Cardiac muscle cell (in vitro differentiated cells and primary cell): ENCODE data around the gene PPP2R2C. TPM values are rescaled to one million over a fixed set of nuclear protein-coding genes. Genes with fewer than 3 reads are reported as not detected.

Source experiments
- DNase-seq, 2 donors: peaks; one replicate each; pipeline versions ENCODE4 v3.0.0 to v3.0.0-alpha.2; 2010 to 2017; ENCODE audit warnings: low read depth in 1 of 2, low spot score in 1 of 2
- H3K27ac ChIP-seq: fragments of 200-600 bp; sonication (generic); 2 replicates; pipeline ENCODE4 v1.5.1; 2016
- H3K27me3 ChIP-seq: fragments of 200-600 bp; sonication (generic); 2 replicates; pipeline ENCODE4 v1.6.0; 2016; ENCODE audit warnings: control low read depth
- H3K36me3 ChIP-seq: fragments of 200-600 bp; sonication (generic); 2 replicates; pipeline ENCODE4 v1.5.1; 2016; ENCODE audit warnings: control low read depth
- H3K4me1 ChIP-seq: fragments of 200-600 bp; sonication (generic); 2 replicates; pipeline ENCODE4 v1.8.1; 2017; ENCODE audit warnings: low read depth, mild to moderate bottlenecking, mixed run types
- H3K4me3 ChIP-seq: fragments of 200-600 bp; sonication (generic); 2 replicates; pipeline ENCODE4 v1.5.1; 2016; ENCODE audit warnings: mild to moderate bottlenecking
- H3K9me3 ChIP-seq: fragments of 200-600 bp; sonication (generic); 2 replicates; pipeline ENCODE4 v1.5.1; 2017; ENCODE audit warnings: low read depth, mild to moderate bottlenecking, control low read depth
- CTCF ChIP-seq: IDR thresholded peaks from 2 replicates; pipeline ENCODE4 v1.5.1; 2012; ENCODE audit warnings: low read depth, mild to moderate bottlenecking, low read length
- polyA plus RNA-seq: library from polyadenylated mRNA; unstranded; fragments of >200 nt; fragmentation: Nextera tagmentation; extraction: Ambion mirVana; gene quantifications from 2 replicates; pipeline ENCODE4 v1.2.1, GENCODE V29; 2016
- total RNA-seq: library from RNA; depleted of rRNA; stranded (reverse); fragments of >200 nt; gene quantifications from 2 replicates; pipeline ENCODE4 v1.2.3, GENCODE V29; 2016

PPP2R2C gene
- total and polyA plus RNA-seq, 2 experiments from 2014 or later: not detected

GRCh38 chr4:6475492-6476020 lies 3.1 kb upstream of the PPP2R2C start:
- TF ChIP-seq CTCF: no peak
- DNase-seq: no peak
- peaks cover 55% of the 10 kb centered on the region for H3K27me3 ChIP-seq
- no peaks in the 10 kb centered on the region for H3K9me3 ChIP-seq
- no peaks in the 10 kb centered on the region for H3K4me1 ChIP-seq
- H3K36me3 ChIP-seq: no peaks in the 10 kb centered on the region
- H3K27ac ChIP-seq: no peak overlapping the region
- H3K4me3 ChIP-seq: no peak overlapping the region

GRCh38 chr4:6474705-6475457 lies 2.5 kb upstream of the PPP2R2C start:
- Histone ChIP-seq H3K27me3 (peaks cover 62% of the 10 kb centered on the region), H3K4me3 (no peak overlapping the region), H3K36me3 (no peaks in the 10 kb centered on the region), H3K27ac (no peak overlapping the region), H3K4me1 (no peaks in the 10 kb centered on the region), H3K9me3 (no peaks in the 10 kb centered on the region)
- no peak for TF ChIP-seq CTCF
- DNase-seq: no peak

GRCh38 chr4:6474053-6474568 lies 1.7 kb upstream of the PPP2R2C start:
- no peak overlapping the region for H3K27ac ChIP-seq
- no peaks in the 10 kb centered on the region for H3K9me3 ChIP-seq
- no peak for DNase-seq
- no peaks in the 10 kb centered on the region for H3K36me3 ChIP-seq
- H3K4me1 ChIP-seq: no peaks in the 10 kb centered on the region
- peaks cover 70% of the 10 kb centered on the region for H3K27me3 ChIP-seq
- TF ChIP-seq CTCF: peak; percentile 35
- no peak overlapping the region for H3K4me3 ChIP-seq

- no peak for DNase-seq
- Histone ChIP-seq H3K4me3 (no peak overlapping the region), H3K27me3 (peaks cover 76% of the 10 kb centered on the region), H3K27ac (no peak overlapping the region), H3K4me1 (no peaks in the 10 kb centered on the region), H3K36me3 (no peaks in the 10 kb centered on the region), H3K9me3 (no peaks in the 10 kb centered on the region)
- no peak for TF ChIP-seq CTCF
Measured at GRCh38 chr4:6473264-6474052, 1.0 kb upstream of the PPP2R2C start.

- DNase-seq: peak in 1 of 2 donors; percentile 21
- no peak for TF ChIP-seq CTCF
- Histone ChIP-seq H3K4me1 (no peaks in the 10 kb centered on the region), H3K27ac (no peak overlapping the region), H3K9me3 (no peaks in the 10 kb centered on the region), H3K36me3 (no peaks in the 10 kb centered on the region), H3K4me3 (peak overlapping the region; percentile 13), H3K27me3 (peaks cover 85% of the 10 kb centered on the region)
Measured at GRCh38 chr4:6472008-6472386, 417 bp downstream of the PPP2R2C start.
